Measurements from ENCODE around the gene P2RX2.
A peak's percentile ranks its signal among the peaks of the same experiment; 100 is the strongest.
"Not testable (repeated sequence)": the region's sequence is repeated elsewhere in the genome, so short reads cannot be mapped to it uniquely, and the experiment has no call there.

The P2RX2 gene

DNA sequence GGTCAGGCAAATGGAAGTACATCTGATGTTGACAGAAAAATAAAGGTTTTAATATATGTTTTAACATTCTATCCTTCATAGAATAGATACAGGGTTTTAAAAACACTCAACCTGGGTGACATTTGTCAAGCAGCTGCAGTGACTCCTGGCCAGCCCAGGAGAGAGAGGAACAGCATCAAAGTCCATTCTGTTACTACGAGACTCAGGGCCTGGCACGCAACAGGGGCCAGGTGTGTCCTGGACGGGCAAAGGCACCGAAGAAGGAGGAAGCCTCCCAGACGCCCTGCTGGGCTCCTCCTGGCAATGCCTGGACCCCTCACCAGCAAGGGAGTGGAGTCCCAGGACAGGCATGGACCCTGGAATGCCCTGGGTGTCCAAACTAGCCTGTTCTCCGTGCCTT, 30.3 kb upstream of the P2RX2 start:
- in situ Hi-C loops (cut with HindIII; ENCODE audit: low pct_unique_long_range_greater_than_20kb, low sequenced_read_pairs): no loop called here
- no peak for TF ChIP-seq JUND (IDR thresholded peaks at IDR 0.05; ENCODE audit: low read depth)
- no peak for DNase-seq (ENCODE audit: low read depth in 1 of 2, low spot score in 1 of 2)

DNA sequence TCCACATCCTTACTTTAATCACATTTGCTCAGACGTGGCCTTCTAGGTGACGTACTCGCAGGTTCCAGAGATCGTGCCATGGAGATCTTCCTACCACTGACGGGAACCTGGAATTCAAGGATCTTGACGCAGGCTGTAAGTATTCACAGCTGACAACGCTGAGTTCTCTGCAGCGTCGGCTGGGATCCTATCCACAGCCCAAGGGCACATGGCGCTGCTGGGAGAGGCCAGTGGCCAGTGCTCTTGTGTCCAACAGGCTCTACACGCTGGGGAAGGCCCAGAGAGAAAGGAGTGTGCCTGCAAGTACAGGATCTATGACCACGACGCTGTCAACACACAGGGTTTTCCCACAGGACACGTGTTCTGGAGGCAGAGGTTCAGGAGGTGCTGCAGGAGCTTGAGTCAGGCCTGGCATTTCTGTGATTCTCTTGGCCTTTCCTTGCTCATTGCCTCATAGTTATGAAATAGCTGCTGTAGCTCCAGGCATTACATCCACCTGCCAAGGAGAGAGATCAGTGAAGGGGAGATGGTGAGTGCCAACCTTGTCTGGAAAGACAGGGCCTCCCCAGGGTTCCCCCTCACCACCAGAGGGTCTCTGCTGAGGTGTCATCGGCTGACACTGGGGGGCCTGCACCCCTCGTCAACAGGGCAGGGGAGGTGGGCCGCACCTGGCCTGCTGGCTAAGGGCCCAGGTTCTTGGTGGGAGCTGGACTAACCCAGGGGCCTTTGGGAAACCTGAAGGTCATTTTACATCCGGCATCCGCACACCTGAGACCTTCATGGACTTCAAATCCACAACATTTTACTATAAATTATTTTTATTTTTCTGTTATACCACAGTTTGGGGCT, 29.5 kb upstream of the P2RX2 start:
- TF ChIP-seq JUND (IDR thresholded peaks at IDR 0.05; ENCODE audit: low read depth): no peak
- DNase-seq (ENCODE audit: low read depth in 1 of 2, low spot score in 1 of 2): no peak
- in situ Hi-C loops (cut with HindIII; ENCODE audit: low pct_unique_long_range_greater_than_20kb, low sequenced_read_pairs): no loop called here

DNA sequence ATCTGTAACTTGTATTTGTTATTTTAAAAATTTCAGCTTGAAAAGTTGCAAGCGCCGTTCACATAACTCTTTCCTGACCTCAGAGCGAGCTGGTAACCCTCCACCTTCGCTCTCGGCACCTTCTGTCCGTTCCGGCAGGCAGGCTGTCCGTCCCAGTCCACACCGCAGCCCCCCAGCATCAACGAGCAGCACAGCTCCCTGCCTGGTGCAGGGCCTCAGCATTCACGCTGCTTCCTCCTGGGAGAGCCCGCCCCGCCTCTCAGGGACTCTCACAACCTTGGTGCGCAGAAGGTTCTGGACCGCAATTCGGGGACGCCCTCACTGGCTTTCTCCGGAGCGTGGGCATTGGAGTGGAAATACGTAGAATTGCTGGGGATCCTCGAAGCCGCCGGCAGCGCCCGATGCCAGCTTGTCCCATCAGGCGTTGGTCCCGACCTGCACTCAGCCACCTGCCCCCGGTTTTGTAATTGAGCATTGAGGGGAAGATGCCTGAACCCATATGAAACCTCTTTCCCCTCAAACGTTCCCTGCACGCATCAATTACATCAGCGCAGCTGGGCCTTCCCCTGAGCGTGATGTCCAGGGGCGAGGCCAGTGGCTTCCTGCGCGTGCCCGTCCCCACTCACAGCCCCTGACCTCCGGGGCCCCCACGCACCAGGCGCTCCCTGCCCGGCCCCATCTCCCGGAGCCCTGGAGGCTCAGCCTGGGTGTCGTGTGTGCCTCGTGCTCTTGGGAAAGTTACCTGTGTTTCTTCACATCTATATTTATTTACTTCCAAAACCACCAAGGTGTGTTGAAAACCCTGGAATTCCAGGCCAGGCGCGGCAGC, 27.3 kb upstream of the P2RX2 start:
- no peak for TF ChIP-seq JUND (IDR thresholded peaks at IDR 0.05; ENCODE audit: low read depth)
- in situ Hi-C loops (cut with HindIII; ENCODE audit: low pct_unique_long_range_greater_than_20kb, low sequenced_read_pairs): no loop called here
- no peak for DNase-seq (ENCODE audit: low read depth in 1 of 2, low spot score in 1 of 2)

DNA sequence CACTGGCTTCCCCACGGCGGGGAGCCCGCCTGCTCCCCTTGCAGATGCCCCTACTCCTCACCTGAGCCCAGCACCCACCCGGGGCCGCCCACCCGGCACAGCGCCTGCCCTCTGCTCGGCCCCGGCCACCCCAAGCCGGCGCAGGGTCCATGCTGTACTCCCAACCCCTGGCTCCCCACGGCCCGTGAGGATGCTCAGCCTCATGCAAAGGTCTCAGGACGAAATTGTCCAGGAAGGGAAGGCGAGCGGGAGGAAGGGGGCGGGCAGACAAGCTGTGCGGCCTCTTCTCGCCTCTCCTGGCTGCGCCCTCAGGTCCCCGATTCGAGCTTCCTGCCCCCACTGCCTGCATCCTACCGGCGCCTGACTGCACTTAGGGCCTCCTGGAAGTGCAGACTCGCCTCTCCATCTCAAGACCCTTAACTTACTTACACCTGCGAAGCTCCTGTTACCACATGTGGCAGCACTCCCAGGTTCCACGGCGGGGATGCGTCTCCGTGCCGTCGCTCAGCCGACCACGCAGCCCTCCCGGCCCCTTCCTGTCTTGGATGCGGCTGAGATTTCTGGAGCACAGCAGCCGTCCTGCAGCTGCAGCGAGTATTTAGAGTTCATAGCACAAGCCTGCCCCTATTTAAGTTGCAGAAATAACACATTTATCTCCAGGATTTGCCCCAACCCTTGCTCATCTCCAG, 26.1 kb upstream of the P2RX2 start:
- DNase-seq (ENCODE audit: low read depth in 1 of 2, low spot score in 1 of 2): no peak
- in situ Hi-C loops (cut with HindIII; ENCODE audit: low pct_unique_long_range_greater_than_20kb, low sequenced_read_pairs): no loop called here
- TF ChIP-seq JUND (IDR thresholded peaks at IDR 0.05; ENCODE audit: low read depth): no peak

DNA sequence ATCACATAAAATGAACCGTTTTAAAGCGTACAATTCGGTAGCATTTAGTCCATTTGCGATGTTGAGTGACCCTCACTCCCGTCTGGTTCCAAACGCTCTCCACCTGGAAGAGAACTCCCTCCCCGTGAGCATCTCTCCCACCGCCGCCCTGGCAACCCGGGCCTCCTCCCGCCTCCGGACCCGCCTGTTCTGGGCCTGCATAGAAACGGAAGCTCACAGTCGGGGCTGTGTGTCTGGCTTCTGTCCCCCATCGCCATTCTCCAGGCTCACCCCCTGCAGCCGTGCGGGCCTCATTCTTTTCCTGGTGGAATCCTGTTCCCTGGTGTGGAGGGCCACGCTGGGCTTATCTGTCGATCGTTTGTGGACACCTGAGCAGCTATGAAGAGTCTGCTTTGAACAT, 25.5 kb upstream of the P2RX2 start:
- TF ChIP-seq JUND (IDR thresholded peaks at IDR 0.05; ENCODE audit: low read depth): no peak
- no peak for DNase-seq (ENCODE audit: low read depth in 1 of 2, low spot score in 1 of 2)
- in situ Hi-C loops (cut with HindIII; ENCODE audit: low pct_unique_long_range_greater_than_20kb, low sequenced_read_pairs): no loop called here

DNA sequence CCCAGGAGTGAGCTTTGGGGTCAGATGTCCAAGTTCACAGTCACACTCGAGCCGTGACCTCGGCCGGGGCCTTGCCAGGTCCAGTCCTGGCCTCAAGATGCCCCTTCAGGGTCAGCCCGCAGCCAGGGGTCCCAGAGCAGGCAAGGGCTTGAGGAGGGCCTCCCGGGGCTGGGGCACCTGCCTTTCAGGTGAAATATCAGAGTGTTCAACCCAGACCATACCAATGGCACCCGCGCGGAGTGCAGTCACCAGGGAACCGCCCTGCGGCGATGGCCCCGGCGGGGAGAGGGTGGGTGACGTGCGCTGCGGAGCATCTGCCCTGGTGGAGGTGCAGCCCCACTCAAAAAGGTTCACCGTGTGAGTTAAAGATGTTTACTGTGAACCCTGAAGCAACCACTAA, 25.1 kb upstream of the P2RX2 start:
- no peak for DNase-seq (ENCODE audit: low read depth in 1 of 2, low spot score in 1 of 2)
- TF ChIP-seq JUND (IDR thresholded peaks at IDR 0.05; ENCODE audit: low read depth): no peak
- in situ Hi-C loops (cut with HindIII; ENCODE audit: low pct_unique_long_range_greater_than_20kb, low sequenced_read_pairs): no loop called here

DNA sequence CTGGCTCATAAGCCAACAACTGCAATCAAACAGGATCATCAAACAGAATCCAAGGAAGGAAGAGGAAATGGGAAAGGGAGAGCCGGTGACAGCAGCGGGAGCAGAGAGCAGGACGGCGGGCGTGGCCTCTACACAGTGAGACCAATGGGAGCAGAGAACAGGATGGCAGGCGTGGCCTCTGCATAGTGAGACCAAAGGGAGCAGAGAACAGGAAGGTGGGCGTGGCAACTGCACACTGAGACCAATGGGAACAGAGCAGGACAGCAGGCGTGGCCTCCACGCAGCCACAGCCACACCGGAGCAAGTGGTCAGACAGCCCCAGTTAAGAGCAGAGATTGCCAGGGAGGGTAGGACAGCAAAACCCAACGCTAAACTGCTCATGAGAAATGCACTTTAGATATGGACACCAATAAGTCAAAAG, 24.6 kb upstream of the P2RX2 start:
- no peak for TF ChIP-seq JUND (IDR thresholded peaks at IDR 0.05; ENCODE audit: low read depth)
- in situ Hi-C loops (cut with HindIII; ENCODE audit: low pct_unique_long_range_greater_than_20kb, low sequenced_read_pairs): no loop called here
- peak; percentile 100 for DNase-seq (ENCODE audit: low read depth in 1 of 2, low spot score in 1 of 2)

DNA sequence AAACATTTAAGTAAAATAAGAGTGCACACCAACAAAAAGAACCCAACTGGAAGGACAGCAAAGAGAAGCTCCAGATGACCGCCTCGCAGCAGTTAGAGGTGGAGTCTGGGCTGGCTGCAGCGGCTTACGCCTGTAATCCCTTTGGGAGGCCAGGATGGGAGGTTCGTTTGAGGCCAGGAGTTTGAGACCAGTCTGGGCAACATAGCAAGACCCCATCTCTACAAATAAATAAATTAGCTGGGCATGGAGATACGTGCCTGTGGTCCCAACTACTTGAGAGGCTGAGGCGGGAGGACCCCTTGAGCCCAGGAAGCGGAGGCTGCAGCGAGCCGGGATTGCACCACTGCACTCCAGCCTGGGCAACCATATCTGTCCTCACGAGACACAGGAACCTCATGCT, 23.4 kb upstream of the P2RX2 start:
- in situ Hi-C loops (cut with HindIII; ENCODE audit: low pct_unique_long_range_greater_than_20kb, low sequenced_read_pairs): no loop called here
- DNase-seq (ENCODE audit: low read depth in 1 of 2, low spot score in 1 of 2): no peak
- TF ChIP-seq JUND (IDR thresholded peaks at IDR 0.05; ENCODE audit: low read depth): no peak

DNA sequence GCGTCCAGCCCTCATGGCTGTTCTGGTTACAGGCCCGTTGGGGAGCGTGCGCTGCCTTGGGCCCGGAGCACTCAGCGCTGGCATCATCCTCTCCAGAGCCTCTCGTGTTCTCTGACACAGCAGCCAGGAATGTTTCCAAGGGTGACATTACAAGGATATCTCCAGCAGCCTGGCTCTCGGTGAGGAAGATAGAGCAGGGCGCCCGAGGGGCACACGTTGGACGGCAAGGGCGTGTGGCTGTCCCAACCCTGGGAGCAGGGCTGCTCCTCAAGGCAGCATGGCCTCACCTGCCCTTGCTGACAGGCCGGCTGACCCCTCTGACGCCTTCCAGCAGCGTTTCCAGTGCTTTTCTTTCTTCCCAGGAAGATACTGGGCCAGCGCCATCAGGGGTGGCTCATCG, 22.6 kb upstream of the P2RX2 start:
- no peak for DNase-seq (ENCODE audit: low read depth in 1 of 2, low spot score in 1 of 2)
- in situ Hi-C loops (cut with HindIII; ENCODE audit: low pct_unique_long_range_greater_than_20kb, low sequenced_read_pairs): no loop called here
- TF ChIP-seq JUND (IDR thresholded peaks at IDR 0.05; ENCODE audit: low read depth): no peak

DNA sequence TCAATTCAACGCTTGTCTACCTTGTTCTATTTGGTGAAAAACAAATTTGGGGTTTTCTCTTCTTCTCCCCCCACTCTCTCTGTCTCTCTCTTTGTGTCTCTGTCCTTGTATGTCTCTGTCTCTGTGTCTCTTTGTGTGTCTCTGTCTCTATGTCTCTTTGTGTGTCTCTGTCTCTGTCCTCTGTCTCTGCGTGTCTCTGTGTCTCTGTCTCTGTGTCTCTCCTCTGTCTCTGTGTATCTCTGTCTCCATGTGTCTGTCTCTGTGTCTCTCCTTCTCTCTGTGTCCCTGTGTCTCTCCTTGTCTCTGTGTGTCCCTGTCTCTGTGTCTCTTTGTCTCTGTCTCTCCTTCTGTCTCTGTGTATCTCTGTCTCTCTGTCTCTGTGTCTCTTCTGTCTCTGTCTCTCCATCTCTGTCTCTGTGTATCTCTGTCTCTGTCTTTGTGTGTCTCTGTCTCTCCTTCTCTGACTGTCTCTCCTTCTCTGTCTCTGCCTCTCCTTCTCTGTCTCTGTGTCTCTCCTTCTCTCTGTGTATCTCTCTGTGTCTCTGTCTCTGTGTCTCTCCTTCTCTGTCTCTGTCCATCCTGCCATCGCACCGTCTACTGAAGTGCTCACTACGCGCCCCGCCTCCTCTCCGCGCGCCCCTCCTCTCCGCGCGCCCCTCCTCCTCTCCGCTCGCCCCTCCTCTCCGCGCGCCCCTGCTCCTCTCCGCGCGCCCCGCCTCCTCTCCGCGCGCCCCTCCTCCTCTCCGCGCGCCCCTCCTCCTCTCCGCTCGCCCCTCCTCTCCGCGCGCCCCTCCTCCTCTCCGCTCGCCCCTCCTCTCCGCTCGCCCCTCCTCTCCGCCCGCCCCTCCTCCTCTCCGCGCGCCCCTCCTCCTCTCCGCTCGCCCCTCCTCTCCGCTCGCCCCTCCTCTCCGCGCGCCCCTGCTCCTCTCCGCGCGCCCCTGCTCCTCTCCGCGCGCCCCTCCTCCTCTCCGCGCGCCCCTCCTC, 21.0 kb upstream of the P2RX2 start:
- in situ Hi-C loops (cut with HindIII; ENCODE audit: low pct_unique_long_range_greater_than_20kb, low sequenced_read_pairs): no loop called here
- DNase-seq (ENCODE audit: low read depth in 1 of 2, low spot score in 1 of 2): peak in 1 of 2 experiments; percentile 56
- no peak for TF ChIP-seq JUND (IDR thresholded peaks at IDR 0.05; ENCODE audit: low read depth)

DNA sequence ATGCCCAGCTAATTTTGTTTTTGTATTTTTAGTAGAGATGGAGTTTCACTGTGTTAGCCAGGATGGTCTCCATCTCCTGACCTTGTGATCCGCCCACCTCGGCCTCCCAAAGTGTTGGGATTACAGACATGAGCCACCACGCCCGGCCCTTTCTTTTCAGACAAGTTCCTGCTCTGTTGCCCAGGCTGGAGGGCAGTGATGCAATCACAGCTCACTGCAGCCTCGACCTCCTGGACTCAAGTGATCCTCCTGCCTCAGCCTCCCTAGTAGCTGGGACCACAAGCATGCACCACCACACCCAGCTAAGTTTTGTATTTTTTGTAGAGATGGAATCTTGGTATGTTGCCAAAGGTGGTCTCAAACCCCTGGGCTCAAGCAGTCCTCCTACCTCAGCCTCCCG, 19.1 kb upstream of the P2RX2 start:
- in situ Hi-C loops (cut with HindIII; ENCODE audit: low pct_unique_long_range_greater_than_20kb, low sequenced_read_pairs); DNase-seq (ENCODE audit: low read depth in 1 of 2, low spot score in 1 of 2): not testable (repeated sequence)

All from T47D (cell line).